HG02943 (cell line): Measurements from ENCODE around the gene KIRREL3.

Experiments used
- ATAC-seq: cut with Tn5 transposase; IDR thresholded peaks from one replicate; pipeline ENCODE4 v1.9.1; 2021; ENCODE audit warnings: mild to moderate bottlenecking, low read depth, moderate library complexity; ENCODE audit not compliant: unreplicated experiment

KIRREL3 gene

DNA sequence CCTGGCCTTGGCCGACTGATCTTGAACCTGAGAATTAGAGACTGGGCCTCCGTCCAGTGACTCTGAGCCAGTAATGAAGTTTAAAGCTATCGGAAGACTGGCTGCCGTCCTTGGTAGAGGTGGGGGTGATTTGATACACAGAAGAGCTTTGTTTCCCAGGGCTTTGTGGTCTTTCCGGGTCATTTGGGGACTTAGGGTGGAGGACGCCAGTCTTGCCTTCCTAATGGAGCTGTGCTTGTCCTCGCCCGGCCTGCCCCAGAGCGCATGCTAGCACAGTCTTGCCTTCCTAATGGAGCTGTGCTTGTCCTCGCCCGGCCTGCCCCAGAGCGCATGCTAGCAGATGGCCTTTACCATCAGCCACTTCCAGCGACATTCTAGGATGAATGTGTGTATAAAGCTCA, 579.3 kb downstream of the KIRREL3 start:
- ATAC-seq: no peak

GRCh38 chr11:126420698-126421256, 579.8 kb downstream of the KIRREL3 start:
- ATAC-seq: no peak

DNA sequence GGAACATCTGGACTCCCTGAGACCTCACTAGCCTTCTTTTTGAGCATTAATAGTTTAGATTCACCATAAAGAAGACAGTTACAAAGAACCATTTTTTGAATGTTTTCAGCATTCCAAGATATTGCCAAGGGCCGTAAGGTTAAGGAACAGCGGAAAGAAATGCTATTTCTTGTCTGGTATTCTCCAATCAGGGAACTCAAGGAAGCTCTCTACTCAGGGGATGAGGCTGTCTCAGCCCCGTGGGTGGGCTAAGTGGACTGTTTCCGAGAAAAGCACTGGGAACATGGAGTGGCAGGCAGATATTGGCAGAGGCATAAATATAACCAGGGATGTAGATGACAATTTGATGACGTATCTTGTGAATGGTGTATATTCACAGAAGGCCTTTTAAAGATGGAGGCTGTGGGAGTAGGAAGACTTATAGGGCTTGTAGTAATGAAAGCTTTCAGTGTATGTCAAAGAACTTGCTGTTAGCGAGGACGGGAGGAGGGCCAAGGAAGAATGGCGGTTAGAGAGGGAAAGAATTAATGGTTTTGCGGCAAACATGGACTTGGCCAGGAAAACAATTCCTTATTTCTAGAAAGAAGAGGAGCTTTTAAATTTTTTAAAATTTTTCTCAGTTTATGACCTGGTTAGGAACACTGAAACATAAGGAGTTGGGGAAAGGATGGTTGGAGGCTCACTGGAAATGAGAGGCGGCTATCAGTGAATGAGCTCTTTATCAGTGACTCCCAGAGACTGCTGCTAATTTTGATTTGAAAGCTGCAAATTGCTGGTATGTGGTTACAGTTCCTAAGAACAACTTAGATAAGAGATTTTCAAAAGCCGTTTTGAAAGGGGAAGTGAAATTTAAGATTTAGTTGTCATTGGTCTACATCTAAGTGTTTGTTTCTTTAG, 580.5 kb downstream of the KIRREL3 start:
- peak; percentile 60 for ATAC-seq

DNA sequence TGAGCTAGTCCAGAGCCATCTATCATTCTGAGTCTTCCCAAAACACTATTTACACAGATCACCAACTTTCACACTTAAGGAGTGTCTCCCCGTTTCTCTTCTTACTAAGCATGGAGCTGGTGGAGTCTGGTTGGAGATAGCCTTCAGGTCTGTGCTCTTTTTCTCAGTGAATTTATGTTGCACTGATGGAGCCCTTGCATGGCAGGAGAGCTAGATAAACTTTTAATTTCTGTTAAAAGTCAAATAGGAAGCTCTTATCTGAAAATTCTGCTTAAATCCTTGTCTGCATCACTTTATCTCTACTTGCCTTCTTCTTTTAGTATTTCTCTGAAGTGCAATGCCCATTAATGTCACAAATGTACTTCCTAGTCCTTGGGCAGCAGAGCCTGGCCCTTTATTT, 581.7 kb downstream of the KIRREL3 start:
- ATAC-seq: no peak

DNA sequence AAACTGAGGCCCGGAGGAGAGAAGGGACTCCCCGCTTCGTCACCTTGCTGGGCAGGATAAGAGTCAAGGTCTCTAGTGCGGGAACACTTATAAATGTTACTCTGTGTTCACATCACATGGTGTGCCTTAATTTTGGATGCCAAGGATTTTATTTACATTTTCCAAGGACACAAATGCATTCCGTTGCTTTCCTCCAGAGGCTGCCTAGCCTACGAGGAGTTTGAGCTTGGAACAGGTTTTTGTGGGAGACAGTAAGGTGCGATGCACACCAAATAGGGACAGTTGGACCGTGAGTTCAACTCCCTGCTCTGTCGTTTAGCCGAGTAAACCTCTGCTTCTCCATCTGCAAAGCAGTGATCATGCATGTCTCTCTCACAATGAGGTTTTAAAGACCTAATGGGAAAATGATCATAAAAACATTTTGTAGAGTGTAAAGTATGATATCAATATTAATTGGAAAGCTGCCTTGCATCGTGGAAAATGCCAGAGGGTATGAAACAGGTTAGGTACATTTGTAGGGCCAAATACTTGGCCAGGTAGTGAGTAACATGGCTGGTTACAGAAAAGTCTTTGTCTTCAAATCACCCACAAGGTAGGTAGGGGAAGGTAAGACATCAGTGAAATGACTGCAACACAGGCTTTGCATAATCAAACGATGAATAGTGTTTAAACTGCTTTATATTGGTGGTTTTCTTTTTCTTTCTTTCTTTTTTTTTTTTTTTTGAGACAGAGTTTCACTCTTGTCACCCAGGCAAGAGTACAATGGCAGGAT, 583.3 kb downstream of the KIRREL3 start:
- no peak for ATAC-seq

GRCh38 chr11:126416542-126417090, 584.0 kb downstream of the KIRREL3 start:
- ATAC-seq: peak; percentile 78

DNA sequence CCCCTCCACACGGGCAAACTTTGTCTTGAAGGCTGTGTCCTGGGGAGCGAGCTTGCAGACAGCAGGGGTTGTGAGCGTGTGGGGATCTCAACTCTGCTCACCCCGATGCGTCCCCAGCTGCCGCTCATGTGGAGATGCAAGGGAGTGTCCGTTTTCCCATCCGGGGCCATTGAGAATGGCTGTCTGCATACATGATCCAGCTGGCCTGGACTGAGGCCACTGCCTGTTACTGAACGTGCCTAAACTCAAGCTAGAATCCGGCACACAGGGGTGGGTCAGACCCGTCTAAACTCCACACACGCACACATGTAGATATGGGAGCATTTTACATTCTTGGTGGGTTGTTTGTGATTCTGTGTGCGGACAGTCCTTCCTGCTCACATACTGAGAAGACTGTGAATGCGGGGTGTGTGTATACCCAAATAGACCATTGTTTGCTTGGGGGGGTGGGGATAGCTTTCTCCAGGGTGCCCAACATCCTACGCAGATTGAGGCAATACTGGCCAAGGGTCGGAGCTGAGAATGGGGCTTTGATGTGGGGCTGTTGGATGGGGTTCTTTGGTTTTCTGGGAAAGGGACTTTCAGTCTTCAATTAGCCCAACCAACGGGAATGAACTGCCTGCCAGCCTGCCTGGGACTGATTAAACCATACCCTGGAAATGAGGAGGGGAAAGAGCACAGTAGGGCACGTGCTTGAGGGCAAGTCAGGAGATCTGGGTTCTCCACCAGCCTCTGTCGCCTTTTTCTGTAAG, 584.7 kb downstream of the KIRREL3 start:
- no peak for ATAC-seq

GRCh38 chr11:126415128-126415527, 585.4 kb downstream of the KIRREL3 start:
- ATAC-seq: no peak

DNA sequence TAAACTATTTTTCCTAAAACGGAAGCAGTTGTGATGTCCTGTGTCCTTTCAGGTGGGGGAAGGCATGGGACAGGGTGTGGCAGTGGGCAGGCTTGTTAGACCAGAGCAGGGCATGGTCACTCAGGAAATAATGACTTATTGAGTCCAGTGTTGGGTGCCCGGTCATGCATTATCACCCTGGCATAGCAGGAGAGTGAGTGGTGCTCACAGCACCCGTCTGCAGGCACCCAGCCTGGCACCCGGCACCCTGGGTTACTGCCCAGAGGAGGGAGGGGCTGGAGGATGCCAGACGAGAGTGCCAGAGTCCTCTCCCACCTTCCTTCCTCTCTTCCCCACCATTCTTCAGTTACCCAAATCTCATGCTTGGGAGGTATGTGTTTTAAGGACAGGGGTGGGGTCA, 586.0 kb downstream of the KIRREL3 start:
- no peak for ATAC-seq

GRCh38 chr11:126413843-126414405, 586.6 kb downstream of the KIRREL3 start:
- ATAC-seq: no peak

DNA sequence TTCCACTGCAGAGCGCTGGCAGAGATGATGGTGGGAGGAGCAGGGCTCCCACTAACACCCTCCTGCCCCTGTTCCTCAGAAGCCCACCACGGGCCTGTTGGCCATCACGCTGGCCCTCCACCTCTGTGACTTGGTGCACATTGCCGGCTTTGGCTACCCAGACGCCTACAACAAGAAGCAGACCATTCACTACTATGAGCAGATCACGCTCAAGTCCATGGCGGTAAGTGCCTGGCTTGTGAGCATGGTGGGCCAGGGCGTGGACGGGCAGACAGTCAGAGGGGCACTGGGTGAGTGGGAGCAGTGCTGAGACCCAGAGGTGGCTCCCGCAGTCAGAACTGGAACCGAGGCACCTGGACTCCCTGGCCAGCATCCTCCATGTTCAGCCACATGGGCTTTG, 587.1 kb downstream of the KIRREL3 start:
- no peak for ATAC-seq

DNA sequence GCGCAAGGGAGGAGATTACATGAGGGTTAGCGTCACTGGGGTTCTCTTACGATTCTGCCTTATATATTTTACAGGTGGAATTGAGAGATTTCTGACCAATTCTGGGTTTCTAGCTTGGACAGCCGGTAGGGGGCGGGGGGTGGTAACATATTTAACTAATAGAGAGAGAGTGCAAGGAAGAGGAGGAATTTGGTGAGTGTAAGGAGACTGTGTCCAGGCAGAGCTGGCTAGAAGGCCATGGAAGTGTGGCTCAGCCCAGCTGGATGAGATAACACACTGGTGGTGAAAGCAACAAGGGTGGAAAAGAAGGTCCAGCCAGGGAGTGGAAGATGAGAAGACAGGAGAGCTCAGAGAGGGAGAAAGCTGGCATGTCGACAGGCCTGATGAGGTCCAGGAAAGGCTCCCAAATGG, 588.6 kb downstream of the KIRREL3 start:
- ATAC-seq: no peak

GRCh38 chr11:126410649-126411048, 589.9 kb downstream of the KIRREL3 start:
- ATAC-seq: no peak

DNA sequence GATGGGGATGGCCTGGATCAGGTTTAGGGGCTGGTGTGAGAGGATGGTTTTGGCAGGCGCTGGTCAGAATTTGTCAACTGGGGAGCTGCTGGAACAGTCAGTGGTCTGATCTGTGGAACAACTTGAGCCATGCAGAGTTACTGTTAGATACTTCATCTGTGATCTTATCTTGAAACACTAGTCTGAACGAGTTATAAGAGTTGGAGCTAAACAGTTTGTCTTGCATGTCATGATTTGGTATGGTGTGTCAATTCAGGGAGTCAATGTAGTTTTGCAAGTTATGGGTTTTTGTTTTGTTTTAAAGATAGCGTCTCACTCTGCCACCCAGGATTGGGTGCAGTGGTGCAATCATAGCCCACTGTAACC, 591.0 kb downstream of the KIRREL3 start:
- no peak for ATAC-seq

- ATAC-seq: no peak
Measured at GRCh38 chr11:126408901-126409619, 591.5 kb downstream of the KIRREL3 start.

GRCh38 chr11:126408496-126408895, 592.1 kb downstream of the KIRREL3 start:
- no peak for ATAC-seq

GRCh38 chr11:126407682-126408288, 592.8 kb downstream of the KIRREL3 start:
- ATAC-seq: no peak

GRCh38 chr11:126407101-126407521, 593.5 kb downstream of the KIRREL3 start:
- no peak for ATAC-seq

- no peak for ATAC-seq
Measured at GRCh38 chr11:126406368-126406767, 594.2 kb downstream of the KIRREL3 start.
